GM12878 (cell line): ENCODE data around the gene KICS2. TPM values are rescaled to one million over a fixed set of nuclear protein-coding genes. Genes with fewer than 3 reads are reported as not detected.

Experiments used
- CEBPB ChIP-seq, 2 experiments: fragments of 150-350 bp in 1 of 2; IDR thresholded peaks; 2 replicates each; pipeline ENCODE4 v1.6.1; 2012 to 2014; ENCODE audit warnings: low read depth in 2 of 2, low read length in 2 of 2, borderline replicate concordance in 1 of 2, inconsistent platforms in 1 of 2
- DPF2 ChIP-seq: fragments of 450-650 bp; IDR thresholded peaks from 2 replicates; pipeline ENCODE4 v1.6.1; 2017; ENCODE audit warnings: mild to moderate bottlenecking
- EGR1 ChIP-seq, 2 experiments: IDR thresholded peaks; 1 replicate in 1 of 2; 2 replicates in 1 of 2; pipeline ENCODE4 v1.6.1; 2011 to 2012; ENCODE audit warnings: low read depth in 2 of 2, low read length in 2 of 2, borderline replicate concordance in 1 of 2, mild to moderate bottlenecking in 1 of 2, moderate library complexity in 1 of 2
- EZH2 ChIP-seq: IDR thresholded peaks from 2 replicates; pipeline ENCODE4 v1.6.1; 2012; ENCODE audit warnings: low read depth, mild to moderate bottlenecking, control low read depth, inconsistent platforms, low read length, borderline replicate concordance; ENCODE audit not compliant: control insufficient read depth
- FOS ChIP-seq: IDR thresholded peaks from 3 replicates; pipeline ENCODE4 v1.6.1; 2011; ENCODE audit warnings: borderline replicate concordance; ENCODE audit not compliant: insufficient read length; ENCODE audit errors: extremely low read depth
- IRF4 ChIP-seq: IDR thresholded peaks from 2 replicates; pipeline ENCODE4 v1.6.1; 2011; ENCODE audit warnings: low read depth, low read length
- LARP7 ChIP-seq: fragments of 450-650 bp; IDR thresholded peaks from 2 replicates; pipeline ENCODE4 v1.6.1; 2017; ENCODE audit warnings: mild to moderate bottlenecking
- MEF2A ChIP-seq: IDR thresholded peaks from 2 replicates; pipeline ENCODE4 v1.6.1; 2011; ENCODE audit warnings: low read depth, mild to moderate bottlenecking, low read length, moderate library complexity; ENCODE audit not compliant: insufficient read depth
- NR2C1 ChIP-seq: fragments of 450-650 bp; IDR thresholded peaks from 2 replicates; pipeline ENCODE4 v1.6.1; 2017; ENCODE audit warnings: antibody characterized with exemption, mild to moderate bottlenecking, moderate library complexity
- NR2C2 ChIP-seq: IDR thresholded peaks from 2 replicates; pipeline ENCODE4 v1.6.1; 2011; ENCODE audit warnings: borderline replicate concordance, low read depth; ENCODE audit not compliant: control insufficient read depth, insufficient read length
- POLR2A ChIP-seq: IDR thresholded peaks from 2 replicates; pipeline ENCODE4 v1.6.1; 2011; ENCODE audit warnings: low read depth, mild to moderate bottlenecking, low read length
- SMAD1 ChIP-seq: fragments of 450-650 bp; IDR thresholded peaks from 2 replicates; pipeline ENCODE4 v1.6.1; 2018; ENCODE audit warnings: mild to moderate bottlenecking, low read depth; ENCODE audit not compliant: partially characterized antibody
- SUPT20H ChIP-seq: IDR thresholded peaks from 2 replicates; pipeline ENCODE4 v1.6.1; 2011; ENCODE audit warnings: low read depth, mild to moderate bottlenecking, low read length, moderate library complexity, borderline replicate concordance; ENCODE audit not compliant: control insufficient read depth
- TCF12 ChIP-seq: IDR thresholded peaks from 2 replicates; pipeline ENCODE4 v1.6.1; 2011; ENCODE audit warnings: low read depth, mild to moderate bottlenecking, low read length
- ZBED1 ChIP-seq: IDR thresholded peaks from 2 replicates; pipeline ENCODE4 v1.6.1; 2016; ENCODE audit warnings: borderline replicate concordance
- ZNF24 ChIP-seq: fragments of 450-650 bp; IDR thresholded peaks from 2 replicates; pipeline ENCODE4 v1.6.1; 2017; ENCODE audit warnings: antibody characterized with exemption, mild to moderate bottlenecking
- ZNF622 ChIP-seq: fragments of 450-650 bp; IDR thresholded peaks from 2 replicates; pipeline ENCODE4 v1.6.1; 2017; ENCODE audit warnings: mild to moderate bottlenecking, inconsistent platforms
- ZSCAN29 ChIP-seq: fragments of 450-650 bp; IDR thresholded peaks from 2 replicates; pipeline ENCODE4 v1.6.1; 2017; ENCODE audit warnings: mild to moderate bottlenecking, moderate library complexity
- polyA plus RNA-seq, 11 experiments: library from polyadenylated mRNA; depleted of rRNA in 4 of 11; unstranded in 6 of 11; stranded (reverse) in 5 of 11; fragments of >200 nt; fragmentation: Nextera tagmentation in 4 of 11; fragmentation: Illumina TruSeq in 1 of 11; extraction: Ambion mirVana in 4 of 11; extraction: Trizol in 1 of 11; gene quantifications; 1 replicate in 1 of 11; 2 replicates in 10 of 11; pipeline versions ENCODE4 v1.2.1 to v1.2.3, GENCODE V29; 2011 to 2016; ENCODE audit warnings: inconsistent platforms in 2 of 11, missing spikeins in 2 of 11, low read depth in 1 of 11
- total RNA-seq, 4 experiments: library from RNA; depleted of rRNA in 3 of 4; stranded (reverse); fragments of >200 nt in 3 of 4; fragmentation: Illumina TruSeq in 1 of 4; extraction: Trizol in 1 of 4; gene quantifications; 2 replicates each; pipeline versions ENCODE4 v1.2.1 to v1.2.3, GENCODE V29; 2013 to 2021
- TF ChIP-seq, protein P1 (sequence below): fragments of 450-650 bp; IDR thresholded peaks from 2 replicates; pipeline ENCODE4 v1.6.1; 2017; ENCODE audit warnings: mild to moderate bottlenecking, low read depth, inconsistent platforms; ENCODE audit not compliant: poor library complexity, severe bottlenecking
- TF ChIP-seq, protein P2 (sequence below), 3 experiments: IDR thresholded peaks in 2 of 3; conservative IDR thresholded peaks in 1 of 3; 2 replicates each; pipeline ENCODE4 v1.5.1; 2011; ENCODE audit warnings: low read depth in 3 of 3, low read length in 3 of 3, mild to moderate bottlenecking in 3 of 3, control low read depth in 2 of 3, moderate library complexity in 2 of 3, inconsistent platforms in 1 of 3, mixed read lengths in 1 of 3; ENCODE audit not compliant: control insufficient read depth in 2 of 3, insufficient read depth in 1 of 3; ENCODE audit errors: extremely low read depth in 1 of 3
- TF ChIP-seq, protein P3 (sequence below): IDR thresholded peaks from 2 replicates; pipeline ENCODE4 v1.6.1; 2012; ENCODE audit warnings: improper control_type of control experiment, low read depth, low read length; ENCODE audit not compliant: insufficient replicate concordance

KICS2 gene
- total and polyA plus RNA-seq, 10 of the 15 experiments (the other 5 are each of a cell fraction or from before 2014, with no cell fraction given) = 3.9 to 13.1 (median 9.5) TPM

DNA sequence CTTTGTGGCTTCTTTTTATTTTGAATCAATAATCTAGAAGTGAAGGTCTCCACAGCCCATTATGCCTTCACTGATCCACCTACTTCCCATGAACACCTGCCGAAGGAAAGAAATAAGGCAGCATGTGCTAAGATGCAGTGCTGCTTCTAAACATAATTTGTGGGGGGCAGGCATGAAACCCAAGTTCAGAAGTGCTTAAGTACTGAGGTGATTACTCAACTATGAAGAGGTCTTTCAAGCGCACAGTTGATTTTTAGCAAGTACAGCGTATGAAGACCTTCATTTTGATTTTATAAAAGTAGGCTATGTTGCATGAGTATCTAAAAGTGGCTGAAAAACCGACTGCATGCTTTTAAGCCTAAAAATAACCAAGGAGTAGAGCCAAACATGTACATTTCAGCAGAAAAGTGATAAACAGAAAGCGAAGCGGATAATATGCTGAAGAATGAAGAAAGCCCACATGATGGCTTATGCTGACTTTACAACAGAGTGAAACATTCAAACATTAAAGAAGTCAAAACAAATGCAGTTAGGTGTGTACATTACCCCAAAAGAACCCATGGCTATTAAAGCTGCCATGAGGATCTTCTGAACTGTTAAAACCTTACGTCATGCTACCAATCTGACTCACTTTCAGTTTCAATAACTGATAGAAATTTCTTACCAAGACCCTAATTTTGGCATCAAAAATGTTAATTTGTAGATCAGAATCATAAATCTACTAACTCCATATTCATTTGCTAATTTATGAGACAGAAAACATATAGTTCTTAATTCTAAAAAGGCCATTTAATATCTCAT is 29.3 kb downstream of the KICS2 start (continued):
- TF ChIP-seq EGR1 (IDR thresholded peaks at IDR 0.05; ENCODE audit: borderline replicate concordance in 1 of 2, low read depth in 2 of 2, low read length in 2 of 2) (no peak), SUPT20H (no peak), ZBED1 (no peak), NR2C2 (no peak), FOS (no peak), NR2C1 (no peak), ZNF24 (no peak), ZNF622 (no peak), POLR2A (no peak), MEF2A (peak; percentile 74; the same call in 1 of the 2 replicates), LARP7 (no peak), TCF12 (no peak), SMAD1 (no peak), EZH2 (no peak), IRF4 (peak; percentile 96), ZSCAN29 (no peak), CEBPB (IDR thresholded peaks at IDR 0.05; ENCODE audit: borderline replicate concordance in 1 of 2, low read depth in 2 of 2, low read length in 2 of 2) (peak in 1 of 2 experiments; percentile 74; a peak in 1 of 4 replicates), DPF2 (peak; percentile 83)
- TF ChIP-seq, protein P1, sequence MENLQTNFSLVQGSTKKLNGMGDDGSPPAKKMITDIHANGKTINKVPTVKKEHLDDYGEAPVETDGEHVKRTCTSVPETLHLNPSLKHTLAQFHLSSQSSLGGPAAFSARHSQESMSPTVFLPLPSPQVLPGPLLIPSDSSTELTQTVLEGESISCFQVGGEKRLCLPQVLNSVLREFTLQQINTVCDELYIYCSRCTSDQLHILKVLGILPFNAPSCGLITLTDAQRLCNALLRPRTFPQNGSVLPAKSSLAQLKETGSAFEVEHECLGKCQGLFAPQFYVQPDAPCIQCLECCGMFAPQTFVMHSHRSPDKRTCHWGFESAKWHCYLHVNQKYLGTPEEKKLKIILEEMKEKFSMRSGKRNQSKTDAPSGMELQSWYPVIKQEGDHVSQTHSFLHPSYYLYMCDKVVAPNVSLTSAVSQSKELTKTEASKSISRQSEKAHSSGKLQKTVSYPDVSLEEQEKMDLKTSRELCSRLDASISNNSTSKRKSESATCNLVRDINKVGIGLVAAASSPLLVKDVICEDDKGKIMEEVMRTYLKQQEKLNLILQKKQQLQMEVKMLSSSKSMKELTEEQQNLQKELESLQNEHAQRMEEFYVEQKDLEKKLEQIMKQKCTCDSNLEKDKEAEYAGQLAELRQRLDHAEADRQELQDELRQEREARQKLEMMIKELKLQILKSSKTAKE = peak; percentile 25
- TF ChIP-seq, protein P2, sequence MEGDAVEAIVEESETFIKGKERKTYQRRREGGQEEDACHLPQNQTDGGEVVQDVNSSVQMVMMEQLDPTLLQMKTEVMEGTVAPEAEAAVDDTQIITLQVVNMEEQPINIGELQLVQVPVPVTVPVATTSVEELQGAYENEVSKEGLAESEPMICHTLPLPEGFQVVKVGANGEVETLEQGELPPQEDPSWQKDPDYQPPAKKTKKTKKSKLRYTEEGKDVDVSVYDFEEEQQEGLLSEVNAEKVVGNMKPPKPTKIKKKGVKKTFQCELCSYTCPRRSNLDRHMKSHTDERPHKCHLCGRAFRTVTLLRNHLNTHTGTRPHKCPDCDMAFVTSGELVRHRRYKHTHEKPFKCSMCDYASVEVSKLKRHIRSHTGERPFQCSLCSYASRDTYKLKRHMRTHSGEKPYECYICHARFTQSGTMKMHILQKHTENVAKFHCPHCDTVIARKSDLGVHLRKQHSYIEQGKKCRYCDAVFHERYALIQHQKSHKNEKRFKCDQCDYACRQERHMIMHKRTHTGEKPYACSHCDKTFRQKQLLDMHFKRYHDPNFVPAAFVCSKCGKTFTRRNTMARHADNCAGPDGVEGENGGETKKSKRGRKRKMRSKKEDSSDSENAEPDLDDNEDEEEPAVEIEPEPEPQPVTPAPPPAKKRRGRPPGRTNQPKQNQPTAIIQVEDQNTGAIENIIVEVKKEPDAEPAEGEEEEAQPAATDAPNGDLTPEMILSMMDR (IDR thresholded peaks at IDR 0.05 in 2 of 3, conservative IDR thresholded peaks at IDR 0.05 in 1 of 3; ENCODE audit: control insufficient read depth in 2 of 3, extremely low read depth in 1 of 3, insufficient read depth in 1 of 3, low read depth in 3 of 3, low read length in 3 of 3) = no peak
- TF ChIP-seq, protein P3, sequence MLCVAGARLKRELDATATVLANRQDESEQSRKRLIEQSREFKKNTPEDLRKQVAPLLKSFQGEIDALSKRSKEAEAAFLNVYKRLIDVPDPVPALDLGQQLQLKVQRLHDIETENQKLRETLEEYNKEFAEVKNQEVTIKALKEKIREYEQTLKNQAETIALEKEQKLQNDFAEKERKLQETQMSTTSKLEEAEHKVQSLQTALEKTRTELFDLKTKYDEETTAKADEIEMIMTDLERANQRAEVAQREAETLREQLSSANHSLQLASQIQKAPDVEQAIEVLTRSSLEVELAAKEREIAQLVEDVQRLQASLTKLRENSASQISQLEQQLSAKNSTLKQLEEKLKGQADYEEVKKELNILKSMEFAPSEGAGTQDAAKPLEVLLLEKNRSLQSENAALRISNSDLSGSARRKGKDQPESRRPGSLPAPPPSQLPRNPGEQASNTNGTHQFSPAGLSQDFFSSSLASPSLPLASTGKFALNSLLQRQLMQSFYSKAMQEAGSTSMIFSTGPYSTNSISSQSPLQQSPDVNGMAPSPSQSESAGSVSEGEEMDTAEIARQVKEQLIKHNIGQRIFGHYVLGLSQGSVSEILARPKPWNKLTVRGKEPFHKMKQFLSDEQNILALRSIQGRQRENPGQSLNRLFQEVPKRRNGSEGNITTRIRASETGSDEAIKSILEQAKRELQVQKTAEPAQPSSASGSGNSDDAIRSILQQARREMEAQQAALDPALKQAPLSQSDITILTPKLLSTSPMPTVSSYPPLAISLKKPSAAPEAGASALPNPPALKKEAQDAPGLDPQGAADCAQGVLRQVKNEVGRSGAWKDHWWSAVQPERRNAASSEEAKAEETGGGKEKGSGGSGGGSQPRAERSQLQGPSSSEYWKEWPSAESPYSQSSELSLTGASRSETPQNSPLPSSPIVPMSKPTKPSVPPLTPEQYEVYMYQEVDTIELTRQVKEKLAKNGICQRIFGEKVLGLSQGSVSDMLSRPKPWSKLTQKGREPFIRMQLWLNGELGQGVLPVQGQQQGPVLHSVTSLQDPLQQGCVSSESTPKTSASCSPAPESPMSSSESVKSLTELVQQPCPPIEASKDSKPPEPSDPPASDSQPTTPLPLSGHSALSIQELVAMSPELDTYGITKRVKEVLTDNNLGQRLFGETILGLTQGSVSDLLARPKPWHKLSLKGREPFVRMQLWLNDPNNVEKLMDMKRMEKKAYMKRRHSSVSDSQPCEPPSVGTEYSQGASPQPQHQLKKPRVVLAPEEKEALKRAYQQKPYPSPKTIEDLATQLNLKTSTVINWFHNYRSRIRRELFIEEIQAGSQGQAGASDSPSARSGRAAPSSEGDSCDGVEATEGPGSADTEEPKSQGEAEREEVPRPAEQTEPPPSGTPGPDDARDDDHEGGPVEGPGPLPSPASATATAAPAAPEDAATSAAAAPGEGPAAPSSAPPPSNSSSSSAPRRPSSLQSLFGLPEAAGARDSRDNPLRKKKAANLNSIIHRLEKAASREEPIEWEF = no peak
